HG02840 (cell line): ENCODE results near the gene DEFB113.
A peak's percentile ranks its signal among the peaks of the same experiment; 100 is the strongest.
"Not testable (repeated sequence)": the region's sequence is repeated elsewhere in the genome, so short reads cannot be mapped to it uniquely, and the experiment has no call there.

Experiments used
- ATAC-seq: cut with Tn5 transposase; IDR thresholded peaks from one replicate; pipeline ENCODE4 v1.9.1; 2021; ENCODE audit warnings: mild to moderate bottlenecking, moderate library complexity, moderate number of reproducible peaks; ENCODE audit not compliant: unreplicated experiment, low FRiP score

The DEFB113 gene

GRCh38 chr6:49969605-49970004, at the start of gene DEFB113:
TSS of gene DEFB113 (minus strand) at chr6:49969625. CDS start at chr6:49969625, 0 bp downstream.
- no peak for ATAC-seq

GRCh38 chr6:50007819-50008218, 38.4 kb upstream of the DEFB113 start:
- no peak for ATAC-seq

- no peak for ATAC-seq
Measured at GRCh38 chr6:50003139-50003538, 33.7 kb upstream of the DEFB113 start.

- no peak for ATAC-seq
Measured at GRCh38 chr6:49995278-49995677, 25.9 kb upstream of the DEFB113 start.

- ATAC-seq, result no peak
Measured at GRCh38 chr6:49988900-49989299, 19.5 kb upstream of the DEFB113 start.

GRCh38 chr6:49987749-49988148, 18.3 kb upstream of the DEFB113 start:
- no peak for ATAC-seq

GRCh38 chr6:49986551-49986950, 17.1 kb upstream of the DEFB113 start:
- ATAC-seq, result no peak

- ATAC-seq, result no peak
Measured at GRCh38 chr6:49982046-49982445, 12.6 kb upstream of the DEFB113 start.

GRCh38 chr6:49980898-49981297, 11.5 kb upstream of the DEFB113 start:
- ATAC-seq, result peak; percentile 50

- ATAC-seq, result no peak
Measured at GRCh38 chr6:49979584-49979983, 10.2 kb upstream of the DEFB113 start.

GRCh38 chr6:49978332-49979226, 9.2 kb upstream of the DEFB113 start:
- no peak for ATAC-seq

- ATAC-seq, result no peak
Measured at GRCh38 chr6:49966823-49967222, 2.6 kb downstream of the DEFB113 start.

GRCh38 chr6:49966334-49966733, 3.1 kb downstream of the DEFB113 start:
- ATAC-seq, result no peak

- no peak for ATAC-seq
Measured at GRCh38 chr6:49964064-49964463, 5.4 kb downstream of the DEFB113 start, which contains the start of gene DEFB114. TSS of gene DEFB114 (minus strand) at chr6:49964164. CDS start at chr6:49964105, 59 bp downstream.

GRCh38 chr6:49958180-49958579, 11.2 kb downstream of the DEFB113 start:
- ATAC-seq, result no peak

- no peak for ATAC-seq
Measured at GRCh38 chr6:49955847-49956246, 13.6 kb downstream of the DEFB113 start.

GRCh38 chr6:49951926-49952325, 17.5 kb downstream of the DEFB113 start:
- no peak for ATAC-seq

GRCh38 chr6:49950415-49950751, 19.0 kb downstream of the DEFB113 start:
- no peak for ATAC-seq

GRCh38 chr6:49949062-49949461, 20.4 kb downstream of the DEFB113 start:
- ATAC-seq, result no peak

- ATAC-seq, result no peak
Measured at GRCh38 chr6:49946835-49947234, 22.6 kb downstream of the DEFB113 start.

GRCh38 chr6:49944068-49944467, 25.4 kb downstream of the DEFB113 start:
- ATAC-seq, result not testable (repeated sequence)

GRCh38 chr6:49939993-49940498, 29.4 kb downstream of the DEFB113 start:
- no peak for ATAC-seq
